Pancreas (tissue), 10 donors: ENCODE results near the gene AHSA1. TPM values are rescaled to one million over a fixed set of nuclear protein-coding genes. Genes with fewer than 3 reads are reported as not detected.
A peak's percentile ranks its signal among the peaks of the same experiment; 100 is the strongest.

Experiments
- ATAC-seq, 4 donors: fragments of 200-7000 bp; cut with Tn5 transposase; one replicate each; pipeline versions ENCODE4 v1.8.0 to v1.9.1; 2020; ENCODE audit warnings: mild to moderate bottlenecking in 4 of 4, moderate library complexity in 4 of 4
- DNase-seq, 6 donors: peaks; one replicate each; pipeline ENCODE4 v3.0.0-alpha.2; 2020
- FAIRE-seq: peaks from 2 replicates; lab custom pipeline; 2012; peaks lifted over from hg19 to GRCh38; lab: Jason Lieb, UNC
- H3K27ac ChIP-seq, 4 donors: fragments of 200-600 bp; sonication (generic); 1 replicate in 3 of 4; 2 replicates in 1 of 4; pipeline versions ENCODE4 v1.5.0 to v1.8.0; 2020
- H3K27me3 ChIP-seq, 4 donors: fragments of 200-600 bp; one replicate each; pipeline ENCODE4 v1.8.0; 2021
- H3K36me3 ChIP-seq, 3 donors: fragments of 200-600 bp; sonication (generic) in 1 of 3; one replicate each; pipeline versions ENCODE4 v1.5.0 to v1.8.0; 2020 to 2021
- H3K4me1 ChIP-seq, 3 donors: fragments of 200-600 bp; one replicate each; pipeline ENCODE4 v1.8.0; 2021
- H3K4me3 ChIP-seq, 4 donors: fragments of 200-600 bp; sonication (generic) in 2 of 4; one replicate each; pipeline versions ENCODE4 v1.5.0 to v1.8.0; 2020 to 2021
- H3K9me3 ChIP-seq, 4 donors: fragments of 200-600 bp; one replicate each; pipeline ENCODE4 v1.8.0; 2021
- CTCF ChIP-seq, 4 donors: fragments of 200-600 bp; sonication (generic) in 3 of 4; IDR thresholded peaks; one replicate each; pipeline versions ENCODE4 v1.5.0 to v1.8.0; 2021; ENCODE audit warnings: antibody characterized with exemption in 4 of 4
- WGBS, 2 donors: extraction: QIAGEN DNeasy Blood & Tissue Kit; methylation state at CpG; one replicate each; pipeline ENCODE4 v1.1.7; 2013; 5-methylcytosine and 5-hydroxymethylcytosine counted together
- intact Hi-C, 3 donors: fragments of 100-400 bp; cut with DNase I; formaldehyde crosslinking; loops; one replicate each; pipeline versions ENCODE4 v1.11.1 to v1.14.2; 2022
- polyA plus RNA-seq, 2 donors: library from polyadenylated mRNA; stranded (reverse); fragments of 200-250 nt; gene quantifications; one replicate each; pipeline ENCODE4 v1.2.3, GENCODE V29; 2013
- total RNA-seq, 6 donors: library from RNA; stranded (reverse); fragmentation: NEBNext Ultra II Directional in 4 of 6; extraction: Animal tissue kit (Norgen Biotek cat#: 25700) in 4 of 6; gene quantifications; one replicate each; pipeline versions ENCODE4 v1.2.1 to v1.2.4, GENCODE V29; 2021 to 2023
- donor health status: healthy with polysubstance abuse.
- donor health status: DM: no; HTN: no; CAD: no; lungs with moderate emphysema.
- donor health status: DM: no; HTN: no; CAD: no.
- donor health status: control.
- donor health status: control.
- donor health status: Bipolar disorder and iron deficiency.
- donor health status: DM: yes; HTN: yes; CAD: no.
- donor health status: DM: no; HTN: no; CAD: no.
- donor health status: DM: no; HTN: no; CAD: no.
- donor health status: DM: yes; HTN: yes; CAD: no.

Gene AHSA1
- total and polyA plus RNA-seq, 8 donors, result 23.2 to 64.3 (median 36.7) TPM

DNA sequence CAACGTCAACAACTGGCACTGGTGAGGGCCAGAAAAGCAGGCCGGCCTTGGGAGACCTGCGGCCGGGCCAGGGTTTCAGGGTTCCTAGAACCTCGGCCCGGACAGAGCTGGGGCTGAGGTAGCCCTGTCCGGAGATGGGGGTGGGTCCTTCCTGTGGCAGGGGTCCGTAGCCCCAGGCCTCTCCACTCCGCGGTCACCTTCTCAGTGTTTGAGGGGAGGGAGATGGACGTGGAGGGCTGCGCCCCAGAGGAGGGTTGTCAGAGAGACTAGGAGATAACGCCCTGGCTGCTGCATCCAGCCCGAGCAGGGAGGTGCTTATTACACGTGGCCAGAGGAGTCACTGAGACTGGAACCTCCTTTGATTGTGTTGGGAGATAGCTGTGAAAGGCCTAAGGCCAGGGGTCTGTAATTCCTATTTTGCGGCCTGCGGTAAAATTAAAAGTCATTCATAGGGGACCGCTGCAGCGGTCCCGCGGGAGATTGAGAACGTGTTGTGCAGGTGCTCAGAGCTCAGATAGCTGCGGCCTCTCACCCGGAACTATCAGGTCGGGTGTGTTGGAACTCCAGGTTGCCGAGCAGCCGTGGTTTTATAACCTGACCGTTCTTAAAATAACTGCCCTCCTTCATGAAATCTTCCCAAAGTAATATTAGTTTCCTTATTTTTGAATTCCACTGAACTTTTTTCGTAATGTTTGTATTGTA lies 507 bp downstream of the AHSA1 start:
- Histone ChIP-seq H3K4me3 (peak overlapping the region; percentile 55 to 99 (median 84)), H3K36me3 (peaks cover 0 to 22% (median 18%) of the 10 kb centered on the region in 3 donors), H3K27ac (peak overlapping the region; percentile 75 to 100 (median 88)), H3K9me3 (no peaks in the 10 kb centered on the region), H3K4me1 (peaks cover 0 to 17% (median 6%) of the 10 kb centered on the region in 3 donors), H3K27me3 (no peaks in the 10 kb centered on the region)
- TF ChIP-seq CTCF (IDR thresholded peaks at IDR 0.05), result no peak
- intact Hi-C loops, result no loop called here
- DNase-seq, result peak in 3 of 6 donors; percentile 14 to 58 (median 31)
- no peak for FAIRE-seq
- 0 to 1% methylated on average over 28 to 29 of the region's 29 CpGs for WGBS, 2 donors
- ATAC-seq, result peak; percentile 26 to 44 (median 28)

DNA sequence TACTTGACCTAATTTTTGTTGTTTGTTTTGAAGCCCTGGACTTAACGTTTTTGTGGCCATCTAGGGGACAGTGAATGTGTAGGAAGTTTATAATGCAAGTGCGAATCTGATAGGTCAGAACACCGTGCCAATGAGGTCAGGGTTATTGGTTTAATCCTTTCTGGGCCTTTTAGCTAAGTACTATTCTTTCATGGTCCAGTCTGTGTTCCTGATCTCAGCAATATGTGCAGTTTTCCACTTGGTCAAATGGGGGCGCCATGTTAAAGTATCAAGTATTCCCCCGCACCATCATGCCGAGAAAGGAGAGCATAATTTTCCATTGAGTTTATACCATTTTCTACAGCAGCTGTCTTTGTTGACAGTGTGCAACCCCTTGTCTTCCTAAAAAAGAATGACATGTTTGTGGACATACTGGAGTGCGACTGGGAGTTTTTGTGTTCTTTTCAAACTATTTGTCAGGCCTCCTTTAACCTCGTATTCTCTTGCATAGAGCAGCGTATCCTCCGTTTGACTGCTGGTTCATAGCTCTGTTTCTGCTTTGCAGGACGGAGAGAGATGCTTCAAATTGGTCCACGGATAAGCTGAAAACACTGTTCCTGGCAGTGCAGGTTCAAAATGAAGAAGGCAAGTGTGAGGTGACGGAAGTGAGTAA lies 1.3 kb downstream of the AHSA1 start:
- DNase-seq, result peak in 4 of 6 donors; percentile 7 to 39 (median 36)
- TF ChIP-seq CTCF (IDR thresholded peaks at IDR 0.05), result no peak
- no peaks in the 10 kb centered on the region for H3K9me3 ChIP-seq
- peak overlapping the region; percentile 55 to 99 (median 84) for H3K4me3 ChIP-seq
- H3K4me1 ChIP-seq, result peaks cover 0 to 17% (median 6%) of the 10 kb centered on the region in 3 donors
- H3K27me3 ChIP-seq, result no peaks in the 10 kb centered on the region
- H3K36me3 ChIP-seq, result peaks cover 0 to 25% (median 22%) of the 10 kb centered on the region in 3 donors
- FAIRE-seq, result no peak
- 30 to 31% methylated on average over 13 of the region's 13 CpGs for WGBS, 2 donors
- peak in 1 of 4 donors; percentile 11 for ATAC-seq
- H3K27ac ChIP-seq, result peak overlapping the region in 1 of 4 donors; percentile 100
- intact Hi-C loops, result no loop called here

- Histone ChIP-seq H3K4me3 (no peak overlapping the region), H3K4me1 (no peaks in the 10 kb centered on the region), H3K27me3 (no peaks in the 10 kb centered on the region), H3K27ac (no peak overlapping the region), H3K36me3 (peaks cover 2 to 64% (median 33%) of the 10 kb centered on the region in 3 donors), H3K9me3 (no peaks in the 10 kb centered on the region)
- intact Hi-C loops, result no loop called here
- ATAC-seq (no peak), DNase-seq (no peak), FAIRE-seq (no peak)
- TF ChIP-seq CTCF (IDR thresholded peaks at IDR 0.05), result no peak
- 80 to 89% methylated on average over 5 of the region's 5 CpGs for WGBS, 2 donors
Observed at GRCh38 chr14:77467801-77468200, 9.9 kb downstream of the AHSA1 start.

- Histone ChIP-seq H3K9me3 (no peaks in the 10 kb centered on the region), H3K36me3 (peaks cover 2 to 53% (median 29%) of the 10 kb centered on the region in 3 donors), H3K4me1 (no peaks in the 10 kb centered on the region), H3K4me3 (no peak overlapping the region), H3K27ac (no peak overlapping the region), H3K27me3 (no peaks in the 10 kb centered on the region)
- ATAC-seq (no peak), DNase-seq (peak in 1 of 6 donors; percentile 32), FAIRE-seq (no peak)
- WGBS, 2 donors, result 88 to 89% methylated on average over 14 of the region's 14 CpGs
- intact Hi-C loops, result no loop called here
- no peak for TF ChIP-seq CTCF (IDR thresholded peaks at IDR 0.05)
Observed at GRCh38 chr14:77469067-77469505, 11.2 kb downstream of the AHSA1 start.
